ENCODE data around the gene PRC1. TPM values are rescaled to one million over a fixed set of nuclear protein-coding genes. Genes with fewer than 3 reads are reported as not detected.

The PRC1 gene
- total RNA-seq (2022; extraction: Qiagen RNA extraction) = 184 to 223 TPM (median 205 TPM) in 5 replicates

GRCh38 chr15:90994417-90995311 is at the start of gene PRC1:
TSS of gene PRC1 (minus strand) at chr15:90994535. CDS start at chr15:90994417, 118 bp downstream.

GRCh38 chr15:91022075-91022831 is 27.9 kb upstream of the PRC1 start, which contains the start of gene VPS33B:
TSS of gene VPS33B (minus strand) at chr15:91022594. CDS start at chr15:91022249, 345 bp downstream.

GRCh38 chr15:90954712-90955623 is 39.4 kb downstream of the PRC1 start, which contains the start of gene RCCD1:
TSS of gene RCCD1 (plus strand) at chr15:90954884. CDS start at chr15:90956735, 1,851 bp downstream.

GRCh38 chr15:90934949-90935751 is 59.2 kb downstream of the PRC1 start, which contains the start of gene UNC45A:
TSS of gene UNC45A (plus strand) at chr15:90935285. CDS start at chr15:90935325, 40 bp downstream.

GRCh38 chr15:90931828-90932659 is 62.3 kb downstream of the PRC1 start, which contains the start of gene HDDC3:
TSS of gene HDDC3 (minus strand) at chr15:90932549. CDS start at chr15:90932540, 9 bp downstream.

Other genes starting within 250 kb of the PRC1 start
- gene FURIN, start 125.9 kb downstream of the PRC1 start, total RNA-seq (2022; extraction: Qiagen RNA extraction) = 43.2 to 65.1 TPM (median 59.8 TPM) in 5 replicates
- 0.43 to 1.0 TPM (median 0.78 TPM) in 5 replicates for gene FES, start 110.0 kb downstream of the PRC1 start, total RNA-seq (2022; extraction: Qiagen RNA extraction)
- gene MAN2A2, start 91.2 kb downstream of the PRC1 start, total RNA-seq (2022; extraction: Qiagen RNA extraction) = 23.6 to 31.6 TPM (median 27.2 TPM) in 5 replicates
- 29.9 to 38.7 TPM (median 35.1 TPM) in 5 replicates for gene HDDC3, start 62.0 kb downstream of the PRC1 start, total RNA-seq (2022; extraction: Qiagen RNA extraction)
- 51.9 to 58.9 TPM (median 56.3 TPM) in 5 replicates for gene UNC45A, start 59.2 kb downstream of the PRC1 start, total RNA-seq (2022; extraction: Qiagen RNA extraction)
- 23.6 to 39.6 TPM (median 32.7 TPM) in 5 replicates for gene RCCD1, start 39.7 kb downstream of the PRC1 start, total RNA-seq (2022; extraction: Qiagen RNA extraction)
- 12.3 to 17.1 TPM (median 15.2 TPM) in 5 replicates for gene VPS33B, start 28.1 kb upstream of the PRC1 start, total RNA-seq (2022; extraction: Qiagen RNA extraction)
- 0.05 to 0.14 TPM (median 0.08 TPM) in 5 replicates for gene SV2B, start 105.7 kb upstream of the PRC1 start, total RNA-seq (2022; extraction: Qiagen RNA extraction)

Measured in A549 treated with Mapracorat at 1 μM for 4 hours (cell line).